ENCODE results near the gene C3orf20.
"Not testable (repeated sequence)": the region's sequence is repeated elsewhere in the genome, so short reads cannot be mapped to it uniquely, and the experiment has no call there.

Gene C3orf20

GRCh38 chr3:14744556-14744955, 69.6 kb downstream of the C3orf20 start:
- Histone ChIP-seq H3K9ac (ENCODE audit: low read length) (no peak overlapping the region), H2AFZ (ENCODE audit: low read depth, low read length, severe bottlenecking) (no peak overlapping the region), H3K9me2 (replicated peaks; ENCODE audit: insufficient read depth, low read length) (no peaks in the 10 kb centered on the region), H3K4me2 (ENCODE audit: low read depth, low read length, poor library complexity, severe bottlenecking) (no peak overlapping the region), H3F3A (ENCODE audit: insufficient read depth) (no peaks in the 10 kb centered on the region), H3K27me3 (ENCODE audit: low read length) (no peaks in the 10 kb centered on the region), H4K20me1 (ENCODE audit: low read depth, low read length) (no peaks in the 10 kb centered on the region), H3K79me2 (ENCODE audit: insufficient read depth, low read length) (no peaks in the 10 kb centered on the region), H3K36me3 (ENCODE audit: low read length) (peaks cover 12% of the 10 kb centered on the region; the same call in 1 of the 2 replicates), H3K4me3 (ENCODE audit: insufficient read depth, low read length, poor library complexity, severe bottlenecking) (no peak overlapping the region), H3K9me3 (ENCODE audit: insufficient read depth, low read length) (peaks cover 10% of the 10 kb centered on the region; the same call in 1 of the 2 replicates), H3K27ac (ENCODE audit: low read depth, low read length) (no peak overlapping the region)
- TF ChIP-seq EZH2phosphoT487 (conservative IDR thresholded peaks at IDR 0.05; ENCODE audit: low read length): no peak
- TF ChIP-seq, protein P1, sequence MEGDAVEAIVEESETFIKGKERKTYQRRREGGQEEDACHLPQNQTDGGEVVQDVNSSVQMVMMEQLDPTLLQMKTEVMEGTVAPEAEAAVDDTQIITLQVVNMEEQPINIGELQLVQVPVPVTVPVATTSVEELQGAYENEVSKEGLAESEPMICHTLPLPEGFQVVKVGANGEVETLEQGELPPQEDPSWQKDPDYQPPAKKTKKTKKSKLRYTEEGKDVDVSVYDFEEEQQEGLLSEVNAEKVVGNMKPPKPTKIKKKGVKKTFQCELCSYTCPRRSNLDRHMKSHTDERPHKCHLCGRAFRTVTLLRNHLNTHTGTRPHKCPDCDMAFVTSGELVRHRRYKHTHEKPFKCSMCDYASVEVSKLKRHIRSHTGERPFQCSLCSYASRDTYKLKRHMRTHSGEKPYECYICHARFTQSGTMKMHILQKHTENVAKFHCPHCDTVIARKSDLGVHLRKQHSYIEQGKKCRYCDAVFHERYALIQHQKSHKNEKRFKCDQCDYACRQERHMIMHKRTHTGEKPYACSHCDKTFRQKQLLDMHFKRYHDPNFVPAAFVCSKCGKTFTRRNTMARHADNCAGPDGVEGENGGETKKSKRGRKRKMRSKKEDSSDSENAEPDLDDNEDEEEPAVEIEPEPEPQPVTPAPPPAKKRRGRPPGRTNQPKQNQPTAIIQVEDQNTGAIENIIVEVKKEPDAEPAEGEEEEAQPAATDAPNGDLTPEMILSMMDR (IDR thresholded peaks at IDR 0.05; ENCODE audit: insufficient read depth, low read length, poor library complexity, severe bottlenecking): no peak

DNA sequence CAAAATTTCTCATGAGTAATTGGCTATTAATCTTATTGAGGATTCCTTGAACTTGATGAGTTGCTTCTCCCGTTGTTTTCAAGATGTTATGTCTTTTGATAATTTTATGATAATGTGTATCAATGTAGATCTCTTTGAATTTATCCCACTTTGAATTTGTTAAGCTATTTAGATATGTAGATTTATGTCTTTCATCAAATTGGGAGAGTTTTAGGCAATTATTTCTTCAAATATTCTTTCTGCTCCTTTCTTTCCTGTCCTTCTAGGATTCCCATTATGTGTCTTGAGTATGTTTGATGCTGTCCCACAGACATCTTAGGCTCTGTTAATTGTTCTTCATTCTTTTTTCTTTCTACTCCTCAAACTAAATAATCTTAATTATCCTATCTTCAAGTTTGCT, 75.7 kb downstream of the C3orf20 start:
- H4K20me1 ChIP-seq (ENCODE audit: low read depth, low read length): no peaks in the 10 kb centered on the region
- TF ChIP-seq, protein P1 (IDR thresholded peaks at IDR 0.05; ENCODE audit: insufficient read depth, low read length, poor library complexity, severe bottlenecking): no peak
- no peak for TF ChIP-seq EZH2phosphoT487 (conservative IDR thresholded peaks at IDR 0.05; ENCODE audit: low read length)
- no peak overlapping the region for H3K27ac ChIP-seq (ENCODE audit: low read depth, low read length)
- no peaks in the 10 kb centered on the region for H3K79me2 ChIP-seq (ENCODE audit: insufficient read depth, low read length)
- H3K27me3 ChIP-seq (ENCODE audit: low read length): no peaks in the 10 kb centered on the region
- H3K4me2 ChIP-seq (ENCODE audit: low read depth, low read length, poor library complexity, severe bottlenecking): no peak overlapping the region
- 0 out of 2 replicates have a peak, but pooled peaks cover 2% of the 10 kb centered on the region for H3K36me3 ChIP-seq (ENCODE audit: low read length)
- no peaks in the 10 kb centered on the region for H3F3A ChIP-seq (ENCODE audit: insufficient read depth)
- H2AFZ ChIP-seq (ENCODE audit: low read depth, low read length, severe bottlenecking): no peak overlapping the region
- H3K4me3 ChIP-seq (ENCODE audit: insufficient read depth, low read length, poor library complexity, severe bottlenecking): no peak overlapping the region
- no peaks in the 10 kb centered on the region for H3K9me2 ChIP-seq (replicated peaks; ENCODE audit: insufficient read depth, low read length)
- H3K9ac ChIP-seq (ENCODE audit: low read length): no peak overlapping the region
- no peaks in the 10 kb centered on the region for H3K9me3 ChIP-seq (ENCODE audit: insufficient read depth, low read length)

DNA sequence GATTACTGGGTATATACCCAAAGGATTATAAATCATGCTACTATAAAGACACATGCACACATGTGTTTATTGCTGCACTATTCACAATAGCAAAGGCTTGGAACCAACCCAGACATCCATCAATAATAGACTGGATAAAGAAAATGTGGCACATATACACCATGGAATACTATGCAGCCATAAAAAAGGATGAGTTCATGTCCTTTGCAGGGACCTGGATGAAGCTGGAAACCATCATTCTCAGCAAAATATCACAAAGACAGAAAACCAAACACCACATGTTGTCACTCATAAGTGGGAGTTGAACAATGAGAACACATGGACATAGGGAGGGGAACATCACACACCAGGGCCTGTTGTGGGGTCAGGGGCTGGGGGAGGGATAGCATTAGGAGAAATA, 78.0 kb downstream of the C3orf20 start:
- not testable (repeated sequence) for H3K9ac ChIP-seq (ENCODE audit: low read length); H3K27ac ChIP-seq (ENCODE audit: low read depth, low read length); H3F3A ChIP-seq (ENCODE audit: insufficient read depth); H3K9me2 ChIP-seq (replicated peaks; ENCODE audit: insufficient read depth, low read length); H3K4me2 ChIP-seq (ENCODE audit: low read depth, low read length, poor library complexity, severe bottlenecking); H4K20me1 ChIP-seq (ENCODE audit: low read depth, low read length); H3K9me3 ChIP-seq (ENCODE audit: insufficient read depth, low read length); H3K79me2 ChIP-seq (ENCODE audit: insufficient read depth, low read length); H2AFZ ChIP-seq (ENCODE audit: low read depth, low read length, severe bottlenecking); H3K4me3 ChIP-seq (ENCODE audit: insufficient read depth, low read length, poor library complexity, severe bottlenecking); H3K36me3 ChIP-seq (ENCODE audit: low read length); H3K27me3 ChIP-seq (ENCODE audit: low read length)

- Histone ChIP-seq H3K4me3 (ENCODE audit: insufficient read depth, low read length, poor library complexity, severe bottlenecking) (no peak overlapping the region), H3K79me2 (ENCODE audit: insufficient read depth, low read length) (no peaks in the 10 kb centered on the region), H2AFZ (ENCODE audit: low read depth, low read length, severe bottlenecking) (no peak overlapping the region), H3K9me2 (replicated peaks; ENCODE audit: insufficient read depth, low read length) (no peaks in the 10 kb centered on the region), H3K36me3 (ENCODE audit: low read length) (no peaks in the 10 kb centered on the region), H3F3A (ENCODE audit: insufficient read depth) (no peaks in the 10 kb centered on the region), H3K9me3 (ENCODE audit: insufficient read depth, low read length) (no peaks in the 10 kb centered on the region), H3K27me3 (ENCODE audit: low read length) (no peaks in the 10 kb centered on the region), H3K27ac (ENCODE audit: low read depth, low read length) (no peak overlapping the region), H3K4me2 (ENCODE audit: low read depth, low read length, poor library complexity, severe bottlenecking) (no peak overlapping the region), H4K20me1 (ENCODE audit: low read depth, low read length) (no peaks in the 10 kb centered on the region), H3K9ac (ENCODE audit: low read length) (no peak overlapping the region)
- TF ChIP-seq EZH2phosphoT487 (conservative IDR thresholded peaks at IDR 0.05; ENCODE audit: low read length): no peak
- TF ChIP-seq, protein P1 (IDR thresholded peaks at IDR 0.05; ENCODE audit: insufficient read depth, low read length, poor library complexity, severe bottlenecking): no peak
Measured at GRCh38 chr3:14757153-14757700, 82.3 kb downstream of the C3orf20 start.

Measured in SU-DHL-6 (cell line).